Heart left ventricle (tissue), 13 donors: Measurements from ENCODE around the gene C22orf15.

Experiments
- CTCF ChIP-seq, 12 donors: fragments of 200-600 bp; sonication (generic) in 4 of 12; IDR thresholded peaks; one replicate each; pipeline versions ENCODE4 v1.5.0 to v1.8.0; 2018 to 2022; ENCODE audit warnings: antibody characterized with exemption in 12 of 12, mild to moderate bottlenecking in 5 of 12
- POLR2A ChIP-seq, 2 donors: fragments of 450-650 bp; IDR thresholded peaks; one replicate each; pipeline ENCODE4 v1.6.1; 2017; ENCODE audit warnings: antibody characterized with exemption in 2 of 2, mild to moderate bottlenecking in 2 of 2, moderate library complexity in 2 of 2
- donor health status: ischemic (EF 13 %, LVEDD 7.1; RV severe dilation, severe dysfunction).
- donor health status: DM: no; HTN: yes; CAD: no.
- donor health status: DM: no; HTN: no; CAD: no.
- donor health status: ischemic (EF 25% LVEDD 6.9; RV normal size, moderate dysfunction).
- donor health status: ischemic (EF 25% LVEDD 5.7; RV mildly dilated, moderate dysfunction).
- donor health status: ischemic (EF 35%, LVEDD 5.7; RV mildly dilated, moderate dysfunction).
- donor health status: nonischemic (EF 11% LVEDD 7.7; RV severe dilation, severe dysfunction).
- donor health status: DM: yes; HTN: yes; CAD: no.
- donor health status: PGD.
- donor health status: ischemic (EF 29% LVEDD 5.4; RV normal size, mild dysfunction).
- donor health status: nonischemic (EF 23%, LVEDD 6.1; RV moderate dilation, normal function).

GRCh38 chr22:23778577-23778900 is 15.7 kb downstream of the C22orf15 start:
- TF ChIP-seq CTCF (IDR thresholded peaks at IDR 0.05) (no peak), POLR2A (IDR thresholded peaks at IDR 0.05) (no peak)
